Upper lobe of right lung (tissue), 1 donor: ENCODE data around the gene ZNF362. TPM values are rescaled to one million over a fixed set of nuclear protein-coding genes. Genes with fewer than 3 reads are reported as not detected.

ENCODE experiments used
- ATAC-seq: fragments of 200-7000 bp; cut with Tn5 transposase; one replicate; pipeline ENCODE4 v1.9.1; 2020; ENCODE audit warnings: mild to moderate bottlenecking, moderate library complexity
- DNase-seq: peaks from one replicate; pipeline ENCODE4 v3.0.0-alpha.2; 2020
- H3K27ac ChIP-seq: fragments of 200-600 bp; one replicate; pipeline ENCODE4 v1.8.0; 2022
- H3K27me3 ChIP-seq: fragments of 200-600 bp; one replicate; pipeline ENCODE4 v1.8.0; 2022; ENCODE audit warnings: mild to moderate bottlenecking
- H3K36me3 ChIP-seq: fragments of 200-600 bp; one replicate; pipeline ENCODE4 v1.8.0; 2022
- H3K4me1 ChIP-seq: fragments of 200-600 bp; one replicate; pipeline ENCODE4 v1.8.0; 2022
- H3K4me3 ChIP-seq: fragments of 200-600 bp; one replicate; pipeline ENCODE4 v1.8.0; 2022; ENCODE audit warnings: mild to moderate bottlenecking
- H3K9me3 ChIP-seq: fragments of 200-600 bp; one replicate; pipeline ENCODE4 v1.8.0; 2022
- intact Hi-C: fragments of 100-400 bp; cut with DNase I; formaldehyde crosslinking; loops from one replicate; pipeline ENCODE4 v1.11.0; 2022
- total RNA-seq: library from RNA; stranded (reverse); fragmentation: NEBNext Ultra II Directional; extraction: Animal tissue kit (Norgen Biotek cat#: 25700); gene quantifications from one replicate; pipeline ENCODE4 v1.2.1, GENCODE V29; 2021
- TF ChIP-seq, protein P1 (sequence below): fragments of 200-600 bp; IDR thresholded peaks from one replicate; pipeline ENCODE4 v1.8.0; 2022; ENCODE audit warnings: antibody characterized with exemption
- donor health status: DM: no; HTN: yes; CAD: no; lungs with severe emphysema.

The ZNF362 gene
- total RNA-seq, 1 donor from 2014 or later = 31.8 TPM

DNA sequence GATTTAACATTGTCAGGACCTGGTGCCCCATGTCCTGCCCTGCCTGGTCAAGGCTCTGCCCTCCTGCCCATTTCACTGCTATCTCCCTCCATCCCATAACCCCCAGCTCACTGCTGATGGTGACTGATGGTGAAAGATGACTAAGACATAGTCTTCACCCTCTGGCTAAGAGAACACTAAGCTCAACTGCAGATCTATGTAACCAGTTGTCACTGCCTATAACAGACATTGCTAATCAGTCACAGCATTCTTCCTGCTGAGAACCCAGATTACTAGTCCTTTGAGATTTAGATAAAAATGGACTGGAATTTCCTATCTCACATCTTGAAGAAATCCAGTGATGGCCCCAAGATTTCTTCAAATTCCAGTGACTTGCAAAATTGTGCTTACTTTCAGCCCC, 8.0 kb upstream of the ZNF362 start:
- H3K27me3 ChIP-seq = no peaks in the 10 kb centered on the region
- H3K9me3 ChIP-seq = no peaks in the 10 kb centered on the region
- H3K4me3 ChIP-seq = no peak overlapping the region
- DNase-seq (no peak), ATAC-seq (no peak)
- H3K27ac ChIP-seq = no peak overlapping the region
- intact Hi-C loops = no loop called here
- TF ChIP-seq, protein P1, sequence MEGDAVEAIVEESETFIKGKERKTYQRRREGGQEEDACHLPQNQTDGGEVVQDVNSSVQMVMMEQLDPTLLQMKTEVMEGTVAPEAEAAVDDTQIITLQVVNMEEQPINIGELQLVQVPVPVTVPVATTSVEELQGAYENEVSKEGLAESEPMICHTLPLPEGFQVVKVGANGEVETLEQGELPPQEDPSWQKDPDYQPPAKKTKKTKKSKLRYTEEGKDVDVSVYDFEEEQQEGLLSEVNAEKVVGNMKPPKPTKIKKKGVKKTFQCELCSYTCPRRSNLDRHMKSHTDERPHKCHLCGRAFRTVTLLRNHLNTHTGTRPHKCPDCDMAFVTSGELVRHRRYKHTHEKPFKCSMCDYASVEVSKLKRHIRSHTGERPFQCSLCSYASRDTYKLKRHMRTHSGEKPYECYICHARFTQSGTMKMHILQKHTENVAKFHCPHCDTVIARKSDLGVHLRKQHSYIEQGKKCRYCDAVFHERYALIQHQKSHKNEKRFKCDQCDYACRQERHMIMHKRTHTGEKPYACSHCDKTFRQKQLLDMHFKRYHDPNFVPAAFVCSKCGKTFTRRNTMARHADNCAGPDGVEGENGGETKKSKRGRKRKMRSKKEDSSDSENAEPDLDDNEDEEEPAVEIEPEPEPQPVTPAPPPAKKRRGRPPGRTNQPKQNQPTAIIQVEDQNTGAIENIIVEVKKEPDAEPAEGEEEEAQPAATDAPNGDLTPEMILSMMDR = no peak
- no peaks in the 10 kb centered on the region for H3K36me3 ChIP-seq
- H3K4me1 ChIP-seq = no peaks in the 10 kb centered on the region

- Histone ChIP-seq H3K27me3 (no peaks in the 10 kb centered on the region), H3K4me1 (no peaks in the 10 kb centered on the region), H3K9me3 (no peaks in the 10 kb centered on the region), H3K36me3 (no peaks in the 10 kb centered on the region), H3K27ac (no peak overlapping the region), H3K4me3 (no peak overlapping the region)
- TF ChIP-seq, protein P1 = no peak
- ATAC-seq (no peak), DNase-seq (no peak)
- intact Hi-C loops = no loop called here
Measured at GRCh38 chr1:33249422-33249821, 6.9 kb upstream of the ZNF362 start.

DNA sequence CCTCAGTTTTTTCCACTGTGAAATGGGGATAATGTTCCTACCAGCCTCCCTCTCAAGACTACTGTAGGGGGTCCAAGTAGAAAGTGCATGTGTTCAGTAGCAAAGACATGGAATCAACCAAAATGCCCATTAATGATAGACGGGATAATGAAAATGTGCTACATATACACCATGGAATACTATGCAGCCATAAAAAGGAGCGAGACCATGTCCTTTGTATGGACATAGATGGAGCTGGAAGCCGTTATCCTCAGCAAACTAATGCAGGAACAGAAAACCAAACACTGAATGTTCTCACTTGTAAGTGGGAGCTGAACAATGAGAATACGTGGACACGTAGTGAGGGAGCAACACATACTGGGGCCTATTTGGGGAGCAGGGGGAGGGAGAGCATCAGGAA, 6.1 kb upstream of the ZNF362 start:
- Histone ChIP-seq H3K27ac (no peak overlapping the region), H3K9me3 (no peaks in the 10 kb centered on the region), H3K4me3 (no peak overlapping the region), H3K4me1 (peaks cover 3% of the 10 kb centered on the region), H3K27me3 (no peaks in the 10 kb centered on the region), H3K36me3 (no peaks in the 10 kb centered on the region)
- TF ChIP-seq, protein P1 = no peak
- DNase-seq (no peak), ATAC-seq (no peak)
- intact Hi-C loops = no loop called here

DNA sequence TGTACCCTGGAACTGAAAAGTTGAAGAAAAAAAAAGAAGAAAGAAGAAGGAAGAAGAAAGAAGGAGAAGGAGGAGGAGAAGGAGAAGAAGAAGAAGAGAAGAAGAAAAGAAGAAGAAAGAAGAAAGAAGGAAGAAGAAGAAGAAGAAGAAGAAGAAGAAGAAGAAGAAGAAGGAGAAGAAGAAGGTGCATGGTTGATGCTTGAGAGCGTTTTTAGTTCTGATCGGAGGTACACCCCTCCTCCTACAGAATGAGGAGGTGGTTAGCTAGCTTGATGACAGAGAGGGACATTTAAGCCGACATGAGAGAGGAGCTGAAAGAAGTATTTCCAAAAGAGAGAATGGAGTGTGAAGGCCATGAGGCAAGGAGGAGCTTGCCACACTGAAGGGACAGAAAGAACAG, 5.6 kb upstream of the ZNF362 start:
- Histone ChIP-seq H3K4me3 (no peak overlapping the region), H3K4me1 (peaks cover 3% of the 10 kb centered on the region), H3K36me3 (no peaks in the 10 kb centered on the region), H3K27ac (no peak overlapping the region), H3K9me3 (no peaks in the 10 kb centered on the region), H3K27me3 (no peaks in the 10 kb centered on the region)
- TF ChIP-seq, protein P1 = no peak
- intact Hi-C loops = no loop called here
- no peak for ATAC-seq
- no peak for DNase-seq

GRCh38 chr1:33254491-33254890, 1.8 kb upstream of the ZNF362 start:
- Histone ChIP-seq H3K27ac (peak overlapping the region; percentile 89), H3K27me3 (no peaks in the 10 kb centered on the region), H3K4me3 (no peak overlapping the region), H3K36me3 (no peaks in the 10 kb centered on the region), H3K9me3 (no peaks in the 10 kb centered on the region), H3K4me1 (peaks cover 23% of the 10 kb centered on the region)
- no peak for DNase-seq
- TF ChIP-seq, protein P1 = no peak
- no peak for ATAC-seq
- intact Hi-C loops = no loop called here
